ENCODE results near the gene FGF8.

DNA sequence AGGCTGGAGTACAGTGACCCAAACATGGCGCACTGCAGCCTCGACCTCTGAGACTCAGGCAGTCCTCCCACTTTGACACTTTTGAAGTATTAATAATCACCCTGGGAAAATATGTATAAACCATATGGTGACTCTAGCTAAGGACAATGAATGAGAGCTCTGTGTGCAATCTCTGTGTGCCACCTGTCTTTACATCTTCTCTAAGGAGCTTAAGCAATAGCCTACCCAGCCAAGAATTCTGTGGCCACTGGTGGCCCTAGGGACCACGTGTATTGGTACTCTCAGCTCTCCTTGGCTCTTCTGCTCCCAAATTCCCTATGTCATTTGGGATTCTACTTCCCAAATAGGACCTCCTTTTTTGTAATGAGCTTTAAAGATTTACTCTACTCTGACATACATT lies 23.7 kb downstream of the FGF8 start:
- TF ChIP-seq, protein P1, sequence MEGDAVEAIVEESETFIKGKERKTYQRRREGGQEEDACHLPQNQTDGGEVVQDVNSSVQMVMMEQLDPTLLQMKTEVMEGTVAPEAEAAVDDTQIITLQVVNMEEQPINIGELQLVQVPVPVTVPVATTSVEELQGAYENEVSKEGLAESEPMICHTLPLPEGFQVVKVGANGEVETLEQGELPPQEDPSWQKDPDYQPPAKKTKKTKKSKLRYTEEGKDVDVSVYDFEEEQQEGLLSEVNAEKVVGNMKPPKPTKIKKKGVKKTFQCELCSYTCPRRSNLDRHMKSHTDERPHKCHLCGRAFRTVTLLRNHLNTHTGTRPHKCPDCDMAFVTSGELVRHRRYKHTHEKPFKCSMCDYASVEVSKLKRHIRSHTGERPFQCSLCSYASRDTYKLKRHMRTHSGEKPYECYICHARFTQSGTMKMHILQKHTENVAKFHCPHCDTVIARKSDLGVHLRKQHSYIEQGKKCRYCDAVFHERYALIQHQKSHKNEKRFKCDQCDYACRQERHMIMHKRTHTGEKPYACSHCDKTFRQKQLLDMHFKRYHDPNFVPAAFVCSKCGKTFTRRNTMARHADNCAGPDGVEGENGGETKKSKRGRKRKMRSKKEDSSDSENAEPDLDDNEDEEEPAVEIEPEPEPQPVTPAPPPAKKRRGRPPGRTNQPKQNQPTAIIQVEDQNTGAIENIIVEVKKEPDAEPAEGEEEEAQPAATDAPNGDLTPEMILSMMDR (IDR thresholded peaks at IDR 0.05): no peak
- TF ChIP-seq EZH2 (IDR thresholded peaks at IDR 0.05): no peak
- TF ChIP-seq EZH2phosphoT487 (IDR thresholded peaks at IDR 0.05): no peak

Data from neural progenitor cell (in vitro differentiated cells).